SHP77 treated with DMSO at 0.1 percent for 48 hours (cell line): ENCODE measurements around the gene AGBL1.
A peak's percentile ranks its signal among the peaks of the same experiment; 100 is the strongest.

ENCODE experiments used
- DNase-seq: peaks from one replicate; lab custom pipeline; 2025; lab: John Stamatoyannopoulos, UW

The AGBL1 gene

DNA sequence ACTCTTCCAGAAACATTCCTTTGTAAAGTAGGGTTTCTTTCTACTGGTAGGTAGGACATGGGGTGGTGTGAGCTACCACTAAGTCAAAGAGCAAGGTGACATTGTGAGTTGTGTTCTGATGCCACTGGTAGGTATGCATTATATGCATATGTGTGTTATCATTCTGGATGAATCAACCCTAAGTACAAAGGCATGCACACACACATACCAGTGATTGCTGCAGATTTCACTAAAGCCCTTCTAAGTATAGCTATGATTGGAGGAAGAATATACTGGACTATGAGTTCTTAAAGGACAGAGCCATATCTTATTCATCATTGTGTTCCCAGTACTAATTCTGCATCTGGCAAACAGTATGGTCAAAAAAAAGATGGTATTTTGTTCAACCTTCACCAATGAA is 646.0 kb downstream of the AGBL1 start:
- no peak for DNase-seq

DNA sequence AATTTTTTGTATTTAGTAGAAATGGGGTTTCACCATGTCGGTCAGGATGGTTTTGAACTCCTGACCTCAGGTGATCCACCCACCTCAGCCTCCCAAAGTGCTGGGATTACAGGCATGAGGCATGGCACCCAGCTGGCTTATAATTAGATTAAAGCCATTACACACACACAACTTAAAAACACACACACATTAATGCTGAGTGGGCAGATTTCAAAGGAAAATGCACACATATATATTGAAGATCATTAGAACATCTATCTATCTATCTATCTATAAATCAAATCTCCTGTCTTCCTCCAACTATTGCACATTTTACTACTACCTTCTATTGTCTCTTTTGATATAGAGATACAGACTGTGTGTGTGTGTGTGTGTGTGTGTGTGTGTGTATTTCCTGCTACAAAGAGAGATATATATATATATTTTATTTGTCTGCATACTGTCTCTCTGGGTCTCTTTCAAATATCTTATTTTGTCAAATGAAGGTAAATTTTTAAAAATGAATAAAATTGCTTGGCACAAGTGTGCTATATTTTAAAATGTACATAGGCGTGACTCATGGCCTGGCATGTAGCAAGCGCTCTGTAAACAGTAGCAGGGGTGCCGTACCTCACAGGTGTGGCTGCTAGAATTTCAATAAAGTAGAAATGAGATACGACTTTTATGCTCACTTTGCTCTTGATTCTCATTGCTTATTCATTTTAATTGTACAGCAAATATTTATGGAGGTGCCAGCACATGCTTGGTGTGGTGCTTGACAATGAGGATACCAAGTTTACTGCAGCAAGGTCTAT is 655.8 kb downstream of the AGBL1 start:
- peak; percentile 16 for DNase-seq

DNA sequence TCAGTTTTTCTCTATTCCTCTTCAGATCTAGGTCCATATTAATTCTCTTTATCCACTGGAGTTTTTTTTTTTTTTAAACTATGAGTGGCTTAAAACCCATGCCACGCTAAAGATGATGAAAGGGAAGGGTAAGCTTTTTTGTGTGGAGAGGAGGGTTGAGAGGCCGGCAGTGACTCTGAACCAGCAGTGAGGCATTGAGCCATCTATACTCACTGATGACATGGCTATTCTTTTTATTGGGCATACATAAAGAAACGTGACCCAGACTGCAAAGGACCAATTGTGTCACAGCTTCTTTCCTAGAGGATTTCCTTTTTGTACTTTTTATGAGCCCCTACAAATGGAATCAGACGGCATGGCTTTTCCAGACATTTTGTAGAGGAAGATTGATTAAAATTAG is 662.2 kb downstream of the AGBL1 start:
- DNase-seq = no peak

DNA sequence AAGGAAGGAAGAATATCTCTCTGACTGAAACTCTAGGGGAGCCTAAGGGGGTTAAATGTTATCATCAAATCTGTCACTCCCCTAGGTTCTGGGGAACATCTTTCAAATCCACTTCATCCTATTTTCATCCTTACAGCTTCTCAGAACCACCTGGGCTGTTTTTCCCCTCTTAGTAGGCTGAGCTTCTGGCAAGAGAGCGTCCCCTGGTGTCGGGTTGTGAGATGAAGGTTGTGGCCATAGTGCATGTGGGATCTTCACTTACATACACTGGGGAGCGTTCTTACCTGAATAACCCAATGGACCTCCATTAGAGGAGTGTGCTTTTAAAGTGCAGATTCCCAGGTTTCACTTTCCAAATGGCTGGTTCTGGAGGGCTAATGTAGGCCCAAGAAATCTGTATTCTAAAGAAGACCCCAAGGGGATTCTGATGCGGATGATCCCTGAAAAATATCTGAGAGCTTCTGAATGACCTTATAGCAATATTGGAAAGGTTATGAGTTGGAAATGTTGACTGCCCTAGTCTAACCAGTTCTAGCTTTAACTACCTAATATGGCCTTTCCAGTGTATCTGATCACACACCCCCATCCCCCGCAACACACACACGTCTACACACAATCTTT is 663.7 kb downstream of the AGBL1 start:
- DNase-seq = peak; percentile 12

DNA sequence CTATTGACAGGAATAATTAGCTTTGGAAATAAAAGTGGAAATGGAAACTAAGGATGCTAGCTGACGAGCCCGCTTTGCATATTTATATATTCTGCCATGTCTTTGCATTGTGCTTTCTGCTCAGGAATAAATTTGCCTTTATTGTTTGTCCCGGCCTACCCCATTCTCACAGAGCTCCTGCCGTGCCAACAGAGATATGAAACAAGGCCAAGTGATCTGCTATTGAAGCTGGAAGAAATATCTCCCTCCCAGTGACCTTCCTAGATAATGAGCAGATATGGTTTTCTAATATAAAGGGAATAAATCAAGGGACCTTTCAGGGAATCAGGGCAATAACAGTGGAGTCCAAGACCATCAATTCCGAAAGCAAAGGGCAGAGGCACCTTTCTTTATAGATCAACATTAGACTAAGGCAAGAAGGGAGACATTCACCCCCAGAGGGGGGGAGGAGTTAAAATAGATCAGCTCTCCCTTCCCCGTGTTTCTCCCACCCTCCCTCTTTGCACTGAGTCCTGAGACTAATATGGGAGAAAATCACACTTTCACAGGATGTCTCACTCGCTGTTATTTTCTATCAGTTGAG is 664.6 kb downstream of the AGBL1 start:
- DNase-seq = no peak

DNA sequence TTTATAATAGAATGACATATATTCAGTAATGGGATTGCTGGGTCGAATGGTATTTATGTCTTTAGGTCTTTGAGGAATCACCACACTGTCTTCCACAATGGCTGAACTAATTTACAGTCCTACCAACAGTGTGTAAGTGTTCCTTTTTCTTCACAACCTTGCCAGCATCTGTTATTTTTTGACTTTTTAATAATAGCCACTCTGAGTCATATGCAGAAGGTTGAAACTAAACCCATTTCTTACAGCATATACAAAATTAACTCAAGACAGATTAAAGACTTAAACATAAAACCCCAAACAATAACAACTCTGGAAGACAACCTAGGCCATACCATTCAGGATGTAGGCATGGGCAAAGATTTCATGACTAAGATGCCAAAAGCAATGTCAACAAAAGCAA is 671.4 kb downstream of the AGBL1 start:
- no peak for DNase-seq

DNA sequence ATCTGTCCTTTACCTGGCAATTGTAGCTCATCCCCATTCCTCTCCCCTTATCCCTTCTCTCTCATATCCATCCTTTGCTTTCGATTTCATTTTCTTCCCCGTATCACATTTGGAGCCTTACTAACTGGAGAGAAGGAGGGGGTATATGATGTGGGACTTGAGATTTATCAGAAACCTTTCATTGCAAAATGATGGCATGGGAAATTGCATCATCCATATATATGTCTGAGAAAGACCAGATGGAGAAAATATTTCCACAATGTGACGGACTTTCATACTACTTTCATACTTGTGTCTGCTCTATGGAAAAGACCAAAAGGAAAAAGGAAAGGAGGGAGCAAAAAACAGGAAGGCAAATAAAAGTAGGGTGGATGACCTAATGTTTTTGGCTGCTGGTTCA is 675.2 kb downstream of the AGBL1 start:
- DNase-seq = no peak

DNA sequence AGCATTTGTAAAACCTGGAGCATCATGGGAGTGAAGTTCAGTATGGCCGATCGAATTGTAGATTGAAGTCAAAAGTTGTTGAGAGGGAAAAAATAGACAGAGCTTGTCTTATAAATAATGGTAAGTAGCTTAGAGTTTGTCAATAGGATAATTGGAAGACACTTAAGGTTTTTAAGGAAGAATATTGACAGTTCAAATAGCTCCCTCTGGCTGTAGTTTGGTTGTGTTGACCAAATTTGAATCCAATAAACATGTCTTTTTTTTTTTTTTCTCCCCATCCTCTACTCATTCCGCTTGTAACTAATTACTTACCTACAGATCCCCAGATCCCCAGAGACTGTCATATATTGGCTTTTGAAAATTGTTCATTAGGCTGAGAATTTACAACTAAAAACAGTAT is 677.0 kb downstream of the AGBL1 start:
- no peak for DNase-seq

DNA sequence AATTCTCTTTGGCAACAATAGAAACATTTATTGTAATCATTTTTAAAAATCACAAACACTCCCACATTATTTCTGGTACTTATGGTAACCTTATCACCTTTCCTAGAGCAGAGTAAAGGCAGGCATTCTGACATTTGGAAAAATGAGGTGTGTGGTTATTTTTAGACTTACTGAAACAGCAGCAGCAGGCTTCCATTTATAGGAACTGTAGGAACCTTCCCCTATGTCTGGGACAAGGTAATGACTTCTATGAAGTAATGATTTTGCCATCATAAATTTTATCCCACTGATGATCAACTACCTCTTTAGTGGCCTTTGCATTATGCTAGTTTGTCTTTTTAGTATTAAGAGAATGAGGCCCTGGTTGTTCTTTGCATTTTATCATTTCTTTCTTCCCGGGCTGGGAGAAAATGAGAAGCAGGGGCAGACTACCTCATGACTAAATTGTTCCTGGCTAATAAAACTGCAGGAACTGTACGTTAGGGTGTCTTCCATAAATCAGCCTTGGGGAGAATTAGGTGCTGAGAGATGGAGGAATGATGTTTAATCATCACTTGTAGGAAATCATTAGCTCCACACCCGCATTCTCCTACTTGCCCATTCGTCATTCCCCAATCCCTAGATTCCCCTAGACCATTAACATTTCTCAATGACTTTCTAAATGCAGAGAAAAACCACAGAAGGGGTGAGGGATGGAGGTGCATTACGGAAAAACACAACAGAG is 680.3 kb downstream of the AGBL1 start:
- DNase-seq = no peak

DNA sequence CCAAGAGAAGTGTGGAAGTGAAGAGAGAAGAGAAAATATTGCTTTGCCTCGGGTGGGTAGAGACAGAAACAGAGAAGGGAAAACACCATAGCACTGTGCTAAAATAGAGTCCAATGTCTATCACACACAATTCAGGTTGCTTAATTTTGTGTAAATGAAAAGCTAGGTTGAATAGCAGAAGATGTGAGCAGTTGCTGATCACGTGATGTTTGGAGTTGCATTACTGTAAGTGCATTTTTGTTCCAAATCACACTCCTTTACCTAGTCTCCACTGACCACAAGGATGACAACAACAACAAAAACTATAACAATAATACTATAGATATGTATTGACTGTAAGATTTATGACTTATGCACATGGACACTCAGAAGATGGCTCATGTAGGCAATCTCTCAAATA is 683.2 kb downstream of the AGBL1 start:
- DNase-seq = no peak

DNA sequence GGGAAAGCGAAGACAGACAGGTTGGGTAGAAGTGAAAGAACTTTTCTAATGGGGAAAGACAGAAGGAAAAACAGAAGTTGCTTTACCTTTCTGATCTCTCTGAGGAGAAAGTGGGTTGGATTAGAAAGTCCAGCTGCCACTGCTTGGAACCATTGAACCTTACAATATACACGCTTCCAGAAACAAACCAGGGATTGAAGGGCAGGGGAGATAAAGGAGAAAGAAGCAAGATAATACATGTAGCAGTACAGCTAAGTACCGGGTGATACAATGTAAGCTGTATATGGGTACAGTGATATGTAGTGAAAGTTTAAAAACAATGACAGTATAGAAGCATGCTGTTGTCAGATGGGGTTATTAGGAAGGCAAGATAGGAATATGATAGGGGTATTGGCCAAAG is 684.4 kb downstream of the AGBL1 start:
- DNase-seq = no peak

DNA sequence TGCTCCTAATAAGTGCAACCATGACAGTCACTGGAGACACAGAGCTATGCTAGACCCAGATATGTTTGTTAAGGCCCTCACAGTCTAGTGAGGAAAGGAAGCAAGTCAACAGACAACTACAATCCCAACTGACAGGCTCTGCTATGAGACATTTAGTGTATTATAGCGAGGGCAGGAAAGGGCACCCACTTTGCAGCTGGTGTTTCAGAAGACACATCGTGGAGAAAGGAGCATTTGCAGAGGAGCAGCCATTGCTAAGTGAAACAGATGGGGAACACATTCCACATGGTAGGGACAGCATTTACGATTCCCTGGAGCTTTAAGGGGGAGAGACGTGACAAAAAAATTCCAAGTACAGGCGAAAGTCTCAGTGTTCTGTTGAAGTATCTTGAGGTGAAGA is 685.6 kb downstream of the AGBL1 start:
- DNase-seq = no peak

DNA sequence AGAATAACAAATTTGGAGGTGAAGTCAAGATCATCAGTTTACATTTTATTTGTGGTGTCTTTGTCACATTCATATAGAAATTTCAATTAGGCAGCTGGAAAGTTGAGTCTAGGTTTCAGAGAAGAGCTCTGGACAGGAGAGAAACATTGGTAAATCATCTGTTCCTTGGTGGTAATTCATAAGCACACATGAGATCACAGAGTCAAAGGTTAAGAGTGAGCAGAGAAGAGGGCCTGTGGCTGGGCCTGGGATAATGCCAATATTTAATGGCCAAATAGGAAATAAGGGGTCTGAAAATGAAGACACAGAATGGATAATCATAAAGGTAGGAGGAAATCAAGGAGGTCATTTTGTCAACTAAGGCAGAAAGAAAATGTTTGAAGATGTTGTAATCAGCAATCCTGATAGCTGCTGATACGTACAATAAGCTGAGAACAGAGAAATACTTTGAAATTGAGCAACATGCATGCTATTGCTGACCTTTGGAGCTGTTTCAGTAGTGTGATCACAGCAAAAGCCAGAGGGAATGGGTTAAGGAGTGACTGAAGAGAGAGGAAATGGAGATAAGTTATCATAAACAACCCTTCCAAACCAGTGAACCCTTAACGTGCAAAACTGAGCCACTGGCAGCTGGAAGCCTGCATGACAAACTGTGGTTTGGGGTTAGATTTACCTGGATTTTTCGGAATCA is 692.8 kb downstream of the AGBL1 start:
- DNase-seq = no peak

DNA sequence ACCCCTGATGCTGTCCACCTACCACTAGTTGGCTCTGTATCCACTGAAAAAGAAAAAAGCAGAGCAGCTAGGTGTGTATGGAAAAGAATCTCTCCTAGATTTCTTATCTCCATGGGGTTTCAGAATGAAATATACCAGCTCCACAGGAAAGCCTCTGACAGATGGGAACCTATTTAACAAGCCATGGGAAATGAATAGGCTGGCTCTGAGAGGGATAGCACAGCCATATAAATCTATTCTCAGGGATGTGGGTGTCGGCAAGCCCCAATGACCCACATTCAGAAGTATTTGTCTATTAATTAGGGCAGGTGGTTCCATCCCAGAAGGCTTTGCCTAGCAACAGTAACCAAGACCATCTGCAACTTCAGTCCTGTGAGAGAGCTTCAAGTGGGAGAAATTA is 694.1 kb downstream of the AGBL1 start:
- no peak for DNase-seq

DNA sequence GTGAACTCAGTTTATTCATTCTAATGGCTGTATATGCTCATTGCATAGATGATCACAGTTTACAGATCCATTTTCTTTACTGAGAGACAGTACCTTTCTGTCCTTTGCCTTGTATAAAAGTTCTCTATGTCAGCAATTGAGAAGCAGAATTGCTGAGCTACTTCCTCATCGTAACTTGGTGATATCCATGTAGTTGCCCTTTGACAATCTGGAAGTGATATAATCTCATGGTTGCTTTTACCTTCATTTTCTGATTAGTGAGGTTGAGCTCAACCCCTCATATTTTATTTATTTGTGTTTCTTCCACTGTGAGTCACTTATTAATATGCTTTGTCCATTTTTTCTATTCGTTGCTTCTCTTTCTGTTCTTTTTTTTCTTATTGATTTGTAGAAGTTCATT is 696.5 kb downstream of the AGBL1 start:
- DNase-seq = no peak

DNA sequence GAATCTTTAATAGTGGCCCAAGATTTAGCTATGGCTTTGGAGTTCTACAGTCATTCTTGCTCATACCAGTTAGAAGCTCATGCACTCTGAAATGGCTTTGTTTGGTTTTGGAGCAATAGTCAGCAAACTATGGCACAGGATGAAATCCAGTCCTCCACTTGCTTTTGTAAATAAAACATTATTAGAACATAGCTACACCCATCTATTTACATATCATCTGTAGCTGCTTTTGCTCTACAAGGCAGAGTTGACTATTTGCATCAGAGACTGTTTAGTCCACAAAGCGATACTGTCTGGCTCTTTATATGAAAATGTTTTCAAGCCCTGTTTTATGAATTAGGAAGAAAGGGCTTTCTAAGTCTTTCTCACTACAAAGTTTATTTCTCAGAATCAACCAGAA is 716.9 kb downstream of the AGBL1 start:
- no peak for DNase-seq

DNA sequence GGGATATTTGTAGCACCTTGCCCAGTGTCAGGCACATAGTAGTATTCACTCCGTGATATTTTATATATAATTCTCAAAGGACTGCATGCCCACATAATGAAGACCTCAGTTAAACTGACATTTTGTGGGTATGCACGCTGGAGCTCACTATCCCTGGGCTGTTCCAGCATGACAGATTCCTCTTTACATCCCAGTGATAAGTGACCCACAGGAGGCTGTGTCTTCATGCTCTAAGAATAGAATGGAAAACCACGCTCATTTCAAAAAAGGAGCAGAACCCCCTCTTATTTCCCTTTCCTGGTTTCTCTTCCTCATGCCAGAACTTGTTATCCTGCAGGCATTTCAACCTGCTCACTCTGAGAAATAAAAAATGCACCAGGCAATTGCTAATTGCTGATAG is 717.5 kb downstream of the AGBL1 start:
- DNase-seq = no peak

DNA sequence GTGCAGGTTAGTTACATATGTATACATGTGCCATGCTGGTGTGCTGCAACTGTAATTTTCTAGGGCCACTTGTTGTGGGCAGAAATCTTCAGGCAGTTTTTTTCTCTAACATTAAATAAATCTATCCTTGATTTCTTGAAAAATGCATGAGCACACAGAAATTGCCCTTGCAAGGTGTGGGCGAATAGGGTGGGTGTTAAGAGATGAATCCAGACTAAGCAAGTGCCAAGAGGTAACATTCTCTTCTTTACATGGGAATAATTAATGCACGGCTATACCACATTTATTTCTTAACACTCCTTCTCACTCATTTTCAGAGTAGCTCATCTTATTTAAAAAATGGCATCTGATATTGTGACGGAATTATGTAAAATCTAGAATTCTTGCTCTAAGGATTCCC is 719.6 kb downstream of the AGBL1 start:
- no peak for DNase-seq

DNA sequence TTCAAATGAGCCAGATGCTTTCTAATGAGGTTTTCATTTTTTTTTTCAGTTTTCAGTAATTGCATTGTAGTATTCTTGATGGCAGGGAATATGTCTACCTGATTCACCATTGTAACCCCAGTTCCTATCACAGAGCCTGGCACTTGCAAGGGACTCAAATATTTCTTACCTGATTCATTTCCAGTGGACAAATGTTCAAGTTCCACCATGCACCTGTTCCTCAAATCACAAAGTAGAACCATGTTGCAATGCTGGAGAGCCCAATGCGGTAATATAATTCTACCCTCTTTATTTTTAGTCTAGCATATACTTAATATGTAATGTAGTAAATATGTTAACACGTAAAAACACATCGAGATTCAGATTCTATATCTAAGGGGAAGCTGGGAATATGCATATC is 722.6 kb downstream of the AGBL1 start:
- DNase-seq = no peak

DNA sequence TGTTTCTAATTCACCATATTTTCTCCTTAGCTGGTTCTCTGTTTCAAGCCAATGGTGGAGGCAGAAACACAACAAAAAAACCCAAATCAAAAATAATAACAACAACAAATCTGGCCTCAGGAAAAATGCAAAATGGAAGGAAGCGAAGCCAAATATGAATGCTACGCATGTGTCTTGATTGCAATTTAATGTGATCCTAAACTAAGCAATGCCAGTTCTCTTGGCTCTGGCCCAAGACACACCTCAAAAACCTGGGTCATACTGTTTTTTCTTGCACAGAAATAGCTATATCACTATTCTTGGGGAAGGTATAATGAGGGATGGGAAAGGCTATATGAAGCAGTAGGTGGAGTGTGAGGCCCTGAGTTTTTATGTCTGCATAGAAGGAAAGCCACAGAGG is 724.7 kb downstream of the AGBL1 start:
- DNase-seq = no peak

DNA sequence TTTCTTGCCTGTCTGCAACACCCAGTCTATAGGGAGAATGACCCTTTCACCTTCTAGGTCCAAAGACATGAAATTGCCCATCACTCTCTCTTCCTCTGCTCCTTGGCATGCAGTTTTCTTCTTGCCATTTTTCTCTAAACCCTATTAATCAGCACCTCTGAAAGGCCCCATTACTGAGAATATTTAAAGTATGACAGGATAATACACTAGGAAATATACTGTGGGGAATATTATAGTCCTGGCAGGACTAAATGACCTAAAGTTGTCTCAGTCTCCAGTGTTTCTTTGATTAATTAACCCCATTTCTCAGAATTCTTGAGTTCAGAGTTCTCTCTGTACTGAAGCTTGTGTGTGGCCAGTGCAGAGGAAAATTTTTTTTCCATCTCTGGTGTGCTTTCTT is 730.7 kb downstream of the AGBL1 start:
- DNase-seq = no peak

DNA sequence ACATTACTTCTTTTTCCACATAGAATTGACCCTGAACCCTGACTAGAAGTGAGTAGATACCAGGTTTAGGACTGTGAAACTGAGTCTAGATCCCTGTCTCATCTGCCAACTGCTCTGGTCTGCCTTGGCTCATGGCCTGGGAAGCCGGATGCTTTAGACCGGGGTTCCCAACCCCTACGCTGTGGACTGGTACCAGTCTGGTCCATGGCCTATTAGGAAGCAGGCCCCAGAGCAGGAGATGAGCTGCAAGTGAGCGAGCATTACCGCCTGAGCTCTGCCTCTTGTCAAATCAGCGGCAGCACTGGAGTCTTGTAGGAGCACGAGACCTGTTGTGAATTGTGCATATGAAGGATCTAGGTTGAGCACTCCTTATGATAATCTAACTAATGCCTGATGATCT is 734.2 kb downstream of the AGBL1 start:
- no peak for DNase-seq
